Measurements from ENCODE around the gene ITPRIP. TPM values are rescaled to one million over a fixed set of nuclear protein-coding genes. Genes with fewer than 3 reads are reported as not detected.

Gene ITPRIP
- total and polyA plus RNA-seq, 3 experiments from 2014 or later, result 12.8 to 23.1 (median 13.1) TPM

DNA sequence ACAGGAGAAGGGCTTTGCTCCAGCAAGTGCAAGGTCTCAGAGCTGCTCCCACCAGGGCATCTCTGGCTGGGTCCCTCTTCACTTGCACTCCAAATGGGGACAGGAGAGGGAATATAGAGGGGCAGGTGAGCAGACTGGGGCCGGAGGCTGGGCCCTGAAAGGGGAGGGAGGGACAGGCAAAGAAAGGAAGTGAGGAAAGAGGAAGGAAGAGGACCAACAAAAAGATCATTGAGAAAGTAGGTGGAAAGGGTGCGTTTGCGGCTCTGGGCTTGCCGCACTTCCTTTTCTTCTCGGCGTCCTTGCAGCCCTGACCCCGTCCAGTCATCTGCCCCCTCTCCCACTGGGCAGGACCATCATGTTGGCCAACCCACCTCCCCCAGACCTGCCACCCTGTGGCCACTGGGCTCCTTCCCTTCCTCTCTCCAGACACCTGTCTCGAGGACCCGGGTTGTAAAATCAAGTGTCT, 14.0 kb downstream of the ITPRIP start:
- H3K4me3 ChIP-seq (ENCODE audit: low read length), result no peak overlapping the region
- Mint-ChIP-seq H3K4me3 (peak overlapping the region in 6 of 7 donors; percentile 58 to 88 (median 72)), H3K4me1 (peaks cover 92 to 98% (median 97%) of the 10 kb centered on the region in 3 donors), H3K36me3 (peaks cover 0 to 11% (median 3%) of the 10 kb centered on the region in 3 donors), H3K27me3 (peaks cover 0 to 9% of the 10 kb centered on the region in 2 donors), H3K27ac (peak overlapping the region in 7 of 8 donors; percentile 76 to 97 (median 89)), H3K9me3 (no peaks in the 10 kb centered on the region)
- CTCF ChIA-PET, result interaction anchor here (0.7 to 2.5 kb wide), 5 partner anchors 14 to 33 kb away, joined by 3 to 12 read pairs (median 5); partner anchors contain the start of genes CFAP58 and ITPRIP
- H3K27ac ChIP-seq (ENCODE audit: low read depth, low read length), result no peak overlapping the region
- no peaks in the 10 kb centered on the region for H3K27me3 ChIP-seq (ENCODE audit: insufficient read depth, low read length, poor library complexity, severe bottlenecking)
- no peaks in the 10 kb centered on the region for H3K9me3 ChIP-seq (ENCODE audit: low read length)
- peaks cover 97% of the 10 kb centered on the region for H3K4me1 ChIP-seq (ENCODE audit: insufficient read depth, low read length)
- POLR2A ChIA-PET, result no interaction called here
- no peaks in the 10 kb centered on the region for H3K36me3 ChIP-seq (ENCODE audit: insufficient read depth, low read length)
- no peak for DNase-seq

DNA sequence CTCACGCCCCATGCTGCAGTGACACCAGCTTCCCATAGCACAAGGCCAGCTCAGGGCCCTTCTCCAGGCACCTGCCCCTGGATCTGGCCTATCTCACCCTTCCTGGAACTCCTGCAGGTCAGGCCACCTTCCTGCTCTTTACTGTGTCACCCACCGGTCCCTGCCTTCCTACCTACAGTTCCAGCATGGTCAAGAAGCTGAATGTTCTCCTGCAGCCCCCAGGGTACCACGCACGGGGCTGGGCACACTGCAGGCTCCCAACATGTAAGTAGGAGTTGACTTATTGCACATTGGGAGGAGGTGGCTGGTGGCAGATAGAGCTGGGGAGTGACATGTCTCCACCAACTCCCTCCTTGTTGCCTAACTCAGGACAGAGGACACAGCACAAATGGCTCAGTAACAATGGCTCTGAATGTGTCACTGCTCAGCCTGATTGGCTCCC, 14.5 kb downstream of the ITPRIP start:
- no peak overlapping the region for H3K27ac ChIP-seq (ENCODE audit: low read depth, low read length)
- Mint-ChIP-seq H3K27me3 (peaks cover 0 to 7% of the 10 kb centered on the region in 2 donors), H3K4me3 (peak overlapping the region in 6 of 7 donors; percentile 16 to 80 (median 64)), H3K9me3 (no peaks in the 10 kb centered on the region), H3K36me3 (peaks cover 0 to 11% (median 3%) of the 10 kb centered on the region in 3 donors), H3K4me1 (peaks cover 89 to 98% (median 97%) of the 10 kb centered on the region in 3 donors), H3K27ac (peak overlapping the region; percentile 3 to 97 (median 90))
- H3K4me3 ChIP-seq (ENCODE audit: low read length), result no peak overlapping the region
- H3K4me1 ChIP-seq (ENCODE audit: insufficient read depth, low read length), result peaks cover 97% of the 10 kb centered on the region
- H3K27me3 ChIP-seq (ENCODE audit: insufficient read depth, low read length, poor library complexity, severe bottlenecking), result no peaks in the 10 kb centered on the region
- no peaks in the 10 kb centered on the region for H3K9me3 ChIP-seq (ENCODE audit: low read length)
- ChIA-PET CTCF (interaction anchor here (1.0 to 2.5 kb wide), 2 partner anchors 15 to 18 kb away, joined by 5 to 12 read pairs; partner anchors contain the start of gene ITPRIP), POLR2A (no interaction called here)
- no peaks in the 10 kb centered on the region for H3K36me3 ChIP-seq (ENCODE audit: insufficient read depth, low read length)
- no peak for DNase-seq

DNA sequence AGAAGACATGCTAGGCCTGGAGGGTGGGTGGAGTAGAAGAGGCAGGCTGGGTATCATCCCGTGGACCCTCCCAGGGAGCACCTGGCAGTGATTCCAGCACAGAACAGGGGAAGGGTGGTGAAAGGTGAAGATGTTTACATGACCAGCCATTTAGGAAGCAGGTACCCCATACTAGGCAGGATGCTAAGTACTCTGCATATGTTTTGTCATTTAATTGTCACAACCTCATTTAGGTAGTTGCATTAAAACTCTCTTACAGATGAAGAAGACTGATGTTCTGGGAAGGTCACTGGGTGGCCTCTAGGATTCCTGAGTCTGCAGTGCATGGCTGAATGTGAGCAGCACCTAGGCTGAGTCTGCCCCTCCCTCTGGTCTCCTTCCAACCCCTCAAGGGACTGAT, 15.2 kb downstream of the ITPRIP start:
- peaks cover 97% of the 10 kb centered on the region for H3K4me1 ChIP-seq (ENCODE audit: insufficient read depth, low read length)
- peak overlapping the region; percentile 28 for H3K27ac ChIP-seq (ENCODE audit: low read depth, low read length)
- ChIA-PET POLR2A (no interaction called here), CTCF (interaction anchor here (1.0 to 2.8 kb wide), 4 partner anchors 10 to 18 kb away, joined by 4 to 23 read pairs (median 5); partner anchors contain the start of gene ITPRIP)
- H3K36me3 Mint-ChIP-seq, result peaks cover 0 to 13% (median 3%) of the 10 kb centered on the region in 3 donors
- H3K36me3 ChIP-seq (ENCODE audit: insufficient read depth, low read length), result no peaks in the 10 kb centered on the region
- H3K27ac Mint-ChIP-seq, result peak overlapping the region; percentile 86 to 96 (median 92)
- no peak for DNase-seq
- peak overlapping the region; percentile 66 to 88 (median 75) for H3K4me3 Mint-ChIP-seq
- H3K9me3 Mint-ChIP-seq, result no peaks in the 10 kb centered on the region
- no peaks in the 10 kb centered on the region for H3K9me3 ChIP-seq (ENCODE audit: low read length)
- peaks cover 0 to 2% of the 10 kb centered on the region in 2 donors for H3K27me3 Mint-ChIP-seq
- H3K27me3 ChIP-seq (ENCODE audit: insufficient read depth, low read length, poor library complexity, severe bottlenecking), result no peaks in the 10 kb centered on the region
- peaks cover 84 to 98% (median 97%) of the 10 kb centered on the region in 3 donors for H3K4me1 Mint-ChIP-seq
- no peak overlapping the region for H3K4me3 ChIP-seq (ENCODE audit: low read length)

DNA sequence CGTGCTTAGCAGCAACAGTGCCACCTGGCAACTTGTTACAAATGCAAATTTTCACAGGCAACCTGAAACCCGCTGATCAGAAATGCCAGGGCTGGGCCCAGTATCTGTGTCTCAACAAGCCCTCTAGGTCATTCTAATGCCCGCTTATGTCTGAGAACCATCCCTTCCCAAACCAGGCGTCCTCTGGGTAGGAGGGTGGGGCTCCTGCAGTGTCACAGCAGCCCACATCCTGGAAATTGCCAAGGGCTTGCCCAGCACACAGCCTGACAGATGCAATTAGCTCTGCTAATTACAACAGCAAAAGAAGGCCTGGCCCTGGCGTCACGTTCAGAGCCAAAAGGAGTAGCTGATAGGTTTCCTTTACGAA, 15.9 kb downstream of the ITPRIP start:
- Mint-ChIP-seq H3K4me3 (peak overlapping the region; percentile 66 to 88 (median 75)), H3K27me3 (peaks cover 0 to 2% of the 10 kb centered on the region in 2 donors), H3K4me1 (peaks cover 84 to 98% (median 94%) of the 10 kb centered on the region in 3 donors), H3K27ac (peak overlapping the region; percentile 86 to 96 (median 92)), H3K36me3 (peaks cover 0 to 18% (median 3%) of the 10 kb centered on the region in 3 donors), H3K9me3 (no peaks in the 10 kb centered on the region)
- Histone ChIP-seq H3K27ac (ENCODE audit: low read depth, low read length) (peak overlapping the region; percentile 28), H3K27me3 (ENCODE audit: insufficient read depth, low read length, poor library complexity, severe bottlenecking) (no peaks in the 10 kb centered on the region), H3K4me3 (ENCODE audit: low read length) (peak overlapping the region; percentile 25), H3K4me1 (ENCODE audit: insufficient read depth, low read length) (peaks cover 95% of the 10 kb centered on the region), H3K36me3 (ENCODE audit: insufficient read depth, low read length) (no peaks in the 10 kb centered on the region), H3K9me3 (ENCODE audit: low read length) (no peaks in the 10 kb centered on the region)
- CTCF ChIA-PET, result interaction anchor here (1.2 to 2.8 kb wide), 6 partner anchors 10 to 48 kb away, joined by 4 to 23 read pairs (median 6); partner anchors contain the start of genes CFAP58 and ITPRIP
- DNase-seq, result peak in 1 of 5 donors; percentile 27
- POLR2A ChIA-PET, result interaction anchor here (1.6 kb wide), 1 partner anchor 15 kb away, joined by 5 read pairs; the partner anchor contains the start of gene ITPRIP

DNA sequence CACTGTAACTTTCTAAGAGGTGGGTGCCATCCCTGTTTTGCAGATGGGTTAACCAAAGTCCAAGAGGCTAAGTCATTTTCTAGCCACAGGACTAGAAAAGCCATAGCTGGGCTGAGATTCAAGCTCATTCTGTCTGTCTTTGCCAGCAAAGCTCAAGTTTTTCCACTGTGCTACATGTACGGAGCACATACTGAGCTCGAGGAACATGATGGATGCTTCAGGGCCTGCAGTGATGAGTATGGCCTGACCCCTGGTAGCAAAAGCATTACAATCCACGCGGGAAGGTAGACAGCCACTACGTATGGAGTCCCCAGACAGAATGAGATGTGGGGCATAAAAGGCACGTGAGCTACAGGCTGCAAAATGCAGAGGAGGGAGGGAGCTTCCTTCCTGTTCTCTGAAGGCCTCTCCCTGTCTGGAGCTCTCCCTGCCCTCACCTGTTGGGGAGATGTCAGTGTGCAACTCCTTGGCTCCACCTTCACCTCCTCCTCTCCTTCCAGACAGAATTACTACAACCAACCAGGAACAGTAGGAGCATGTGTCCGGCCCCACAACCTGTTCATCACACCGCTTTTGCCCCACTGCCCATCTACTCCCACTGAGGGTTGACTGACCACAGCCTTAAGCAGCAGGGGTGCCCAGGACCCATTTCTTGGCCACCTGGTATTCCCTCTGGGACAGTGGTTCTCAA, 16.4 kb downstream of the ITPRIP start:
- Histone ChIP-seq H3K36me3 (ENCODE audit: insufficient read depth, low read length) (no peaks in the 10 kb centered on the region), H3K27me3 (ENCODE audit: insufficient read depth, low read length, poor library complexity, severe bottlenecking) (no peaks in the 10 kb centered on the region), H3K4me1 (ENCODE audit: insufficient read depth, low read length) (peaks cover 90% of the 10 kb centered on the region), H3K4me3 (ENCODE audit: low read length) (peak overlapping the region; percentile 25), H3K9me3 (ENCODE audit: low read length) (no peaks in the 10 kb centered on the region), H3K27ac (ENCODE audit: low read depth, low read length) (peak overlapping the region; percentile 28)
- DNase-seq, result no peak
- peak overlapping the region; percentile 48 to 88 (median 70) for H3K4me3 Mint-ChIP-seq
- peak overlapping the region; percentile 86 to 96 (median 92) for H3K27ac Mint-ChIP-seq
- H3K9me3 Mint-ChIP-seq, result no peaks in the 10 kb centered on the region
- H3K36me3 Mint-ChIP-seq, result peaks cover 0 to 24% (median 1%) of the 10 kb centered on the region in 3 donors
- H3K27me3 Mint-ChIP-seq, result peaks cover 0 to 2% of the 10 kb centered on the region in 2 donors
- POLR2A ChIA-PET, result interaction anchor here (1.6 kb wide), 1 partner anchor 16 kb away, joined by 5 read pairs; the partner anchor contains the start of gene ITPRIP
- peaks cover 84 to 93% (median 92%) of the 10 kb centered on the region in 3 donors for H3K4me1 Mint-ChIP-seq
- CTCF ChIA-PET, result interaction anchor here (1.2 to 2.8 kb wide), 6 partner anchors 9 to 47 kb away, joined by 4 to 23 read pairs (median 6); partner anchors contain the start of genes CFAP58 and ITPRIP

DNA sequence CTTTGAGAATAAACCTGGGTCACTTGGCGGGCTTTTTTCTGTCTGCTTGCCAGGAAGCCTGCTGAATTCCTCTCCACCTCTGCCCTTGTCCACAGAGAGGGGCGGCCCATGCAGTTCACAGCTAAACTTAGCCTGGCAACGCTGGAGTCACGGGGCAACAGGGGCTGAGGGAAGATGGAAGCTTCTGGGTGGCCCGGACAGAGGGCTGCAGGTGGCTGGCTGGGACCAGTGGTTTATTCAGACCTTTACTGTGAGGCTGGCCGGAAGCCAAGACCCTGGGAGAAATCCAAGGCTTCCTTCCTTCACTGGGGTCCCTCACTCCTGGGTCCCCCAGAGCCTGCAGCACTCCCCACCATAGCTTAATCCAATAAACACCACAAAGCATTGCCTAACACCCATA, 17.0 kb downstream of the ITPRIP start:
- Mint-ChIP-seq H3K4me1 (peaks cover 79 to 87% (median 87%) of the 10 kb centered on the region in 3 donors), H3K4me3 (peak overlapping the region in 4 of 7 donors; percentile 2 to 80 (median 72)), H3K9me3 (no peaks in the 10 kb centered on the region), H3K27ac (peak overlapping the region in 7 of 8 donors; percentile 14 to 96 (median 91)), H3K27me3 (peaks cover 0 to 2% of the 10 kb centered on the region in 2 donors), H3K36me3 (peaks cover 0 to 26% (median 1%) of the 10 kb centered on the region in 3 donors)
- no peak for DNase-seq
- CTCF ChIA-PET, result interaction anchor here (1.5 to 2.8 kb wide), 5 partner anchors 9 to 47 kb away, joined by 4 to 23 read pairs (median 6); partner anchors contain the start of gene CFAP58
- H3K9me3 ChIP-seq (ENCODE audit: low read length), result no peaks in the 10 kb centered on the region
- H3K36me3 ChIP-seq (ENCODE audit: insufficient read depth, low read length), result no peaks in the 10 kb centered on the region
- POLR2A ChIA-PET, result interaction anchor here (0.5 to 1.6 kb wide), 2 partner anchors 16 to 33 kb away, joined by 4 to 5 read pairs; partner anchors contain the start of gene ITPRIP
- H3K27ac ChIP-seq (ENCODE audit: low read depth, low read length), result no peak overlapping the region
- no peak overlapping the region for H3K4me3 ChIP-seq (ENCODE audit: low read length)
- no peaks in the 10 kb centered on the region for H3K27me3 ChIP-seq (ENCODE audit: insufficient read depth, low read length, poor library complexity, severe bottlenecking)
- peaks cover 83% of the 10 kb centered on the region for H3K4me1 ChIP-seq (ENCODE audit: insufficient read depth, low read length)

DNA sequence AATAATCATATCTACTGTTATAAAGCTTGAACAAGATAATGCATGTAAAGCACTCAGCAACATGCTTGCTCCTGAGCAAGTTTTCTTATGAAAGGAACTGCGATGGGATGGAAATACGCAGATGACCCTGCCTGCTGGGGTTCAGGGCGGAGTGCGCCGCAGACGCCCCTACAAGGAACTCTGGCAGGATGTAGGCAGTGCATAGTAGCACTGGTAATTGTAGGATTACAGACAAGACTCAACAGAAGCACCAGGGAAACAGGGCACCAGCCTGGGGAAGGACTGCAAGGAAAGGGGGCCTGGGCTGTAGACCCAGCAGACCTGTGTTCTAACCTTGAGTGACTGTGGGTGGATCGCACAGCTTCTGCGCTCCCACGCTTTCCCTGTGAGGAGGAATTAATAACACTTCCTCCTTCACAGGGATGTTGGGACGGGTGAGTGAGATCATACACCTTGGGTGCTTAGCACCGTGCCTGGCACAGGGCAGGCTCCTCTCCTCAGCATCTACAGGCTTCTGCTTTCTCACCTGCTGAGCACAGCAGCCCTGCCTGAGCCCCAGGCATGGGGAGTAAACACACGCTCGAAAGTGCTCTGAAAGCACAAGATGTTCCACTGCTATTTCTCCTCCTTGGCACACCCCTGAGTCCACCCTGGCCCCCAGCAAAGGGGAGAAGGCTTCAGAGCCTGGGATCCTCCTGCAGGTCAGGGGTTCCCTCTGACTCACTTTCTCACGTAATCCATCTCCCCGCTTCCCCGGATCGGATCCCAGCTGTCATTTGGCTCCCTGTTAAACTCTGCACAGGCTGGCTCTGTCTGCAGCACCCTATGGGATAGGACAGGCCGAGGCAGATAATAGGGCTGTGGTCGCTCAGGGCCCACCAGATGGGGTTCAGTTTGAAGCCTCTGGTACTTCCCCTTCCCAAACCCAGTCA, 19.2 kb downstream of the ITPRIP start:
- DNase-seq, result no peak
- CTCF ChIA-PET, result interaction anchor here (1.3 kb wide), 1 partner anchor 34 kb away, joined by 4 read pairs; the partner anchor contains the start of gene CFAP58
- peaks cover 0 to 2% of the 10 kb centered on the region in 2 donors for H3K27me3 Mint-ChIP-seq
- no peaks in the 10 kb centered on the region for H3K9me3 Mint-ChIP-seq
- H3K4me1 Mint-ChIP-seq, result peaks cover 59 to 66% (median 65%) of the 10 kb centered on the region in 3 donors
- H3K27ac Mint-ChIP-seq, result peak overlapping the region in 4 of 8 donors; percentile 4 to 83 (median 60)
- H3K27me3 ChIP-seq (ENCODE audit: insufficient read depth, low read length, poor library complexity, severe bottlenecking), result no peaks in the 10 kb centered on the region
- H3K36me3 Mint-ChIP-seq, result peaks cover 0 to 38% (median 0%) of the 10 kb centered on the region in 3 donors
- peaks cover 62% of the 10 kb centered on the region for H3K4me1 ChIP-seq (ENCODE audit: insufficient read depth, low read length)
- no peaks in the 10 kb centered on the region for H3K9me3 ChIP-seq (ENCODE audit: low read length)
- POLR2A ChIA-PET, result interaction anchor here (0.6 kb wide), 1 partner anchor 24 kb away, joined by 7 read pairs; no protein-coding TSS in a partner anchor
- H3K27ac ChIP-seq (ENCODE audit: low read depth, low read length), result no peak overlapping the region
- H3K4me3 Mint-ChIP-seq, result no peak overlapping the region
- no peak overlapping the region for H3K4me3 ChIP-seq (ENCODE audit: low read length)
- peaks cover 10% of the 10 kb centered on the region for H3K36me3 ChIP-seq (ENCODE audit: insufficient read depth, low read length)
